NCI-H1694 treated with DMSO at 0.1 percent for 48 hours (cell line): ENCODE data around the gene SUCO.
"Not testable (repeated sequence)": the region's sequence is repeated elsewhere in the genome, so short reads cannot be mapped to it uniquely, and the experiment has no call there.

Experiments
- DNase-seq: peaks from one replicate; lab custom pipeline; 2025; lab: John Stamatoyannopoulos, UW

Gene SUCO

DNA sequence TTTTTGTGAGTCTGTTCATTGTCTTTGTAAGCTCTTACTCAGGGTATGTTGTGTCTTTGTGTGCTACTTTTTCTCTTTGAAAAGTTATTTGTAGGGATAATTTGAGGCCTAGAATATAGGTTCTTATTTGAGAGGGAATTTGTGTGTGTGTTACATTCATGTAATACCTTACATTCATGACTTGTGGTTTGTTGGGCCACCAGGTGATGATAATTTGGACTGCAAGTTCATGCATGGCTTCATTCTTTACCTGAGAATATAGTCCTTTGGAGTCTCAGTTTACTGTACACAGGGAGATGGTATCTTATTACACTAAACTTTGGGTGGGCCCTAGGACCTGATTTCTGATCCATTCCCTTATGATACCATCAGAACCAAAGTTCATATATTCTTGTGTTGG lies 74.2 kb downstream of the SUCO start:
- no peak for DNase-seq

DNA sequence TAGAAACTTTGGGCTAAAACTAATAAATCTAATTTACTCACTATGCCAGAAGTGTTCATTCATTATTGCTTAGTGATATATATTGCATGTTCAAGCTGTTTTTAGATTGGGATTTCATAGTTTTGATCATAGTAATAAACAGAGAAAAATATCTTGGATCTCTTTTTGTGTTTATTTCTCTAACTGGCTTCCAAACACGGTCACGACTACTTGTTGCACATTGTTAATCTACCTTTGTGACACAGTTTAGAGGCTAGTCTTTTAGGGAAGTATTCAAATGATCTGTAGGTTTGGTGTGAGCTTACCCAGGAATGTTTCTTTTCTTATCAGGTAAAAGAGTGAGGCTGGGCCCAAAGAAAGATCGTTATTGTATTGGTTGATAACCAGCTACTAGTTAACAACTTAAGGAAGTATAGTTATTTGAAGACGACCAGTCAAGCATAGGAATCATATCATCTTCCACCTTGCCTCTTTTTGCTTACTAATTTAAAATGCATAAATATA lies 75.2 kb downstream of the SUCO start:
- no peak for DNase-seq

DNA sequence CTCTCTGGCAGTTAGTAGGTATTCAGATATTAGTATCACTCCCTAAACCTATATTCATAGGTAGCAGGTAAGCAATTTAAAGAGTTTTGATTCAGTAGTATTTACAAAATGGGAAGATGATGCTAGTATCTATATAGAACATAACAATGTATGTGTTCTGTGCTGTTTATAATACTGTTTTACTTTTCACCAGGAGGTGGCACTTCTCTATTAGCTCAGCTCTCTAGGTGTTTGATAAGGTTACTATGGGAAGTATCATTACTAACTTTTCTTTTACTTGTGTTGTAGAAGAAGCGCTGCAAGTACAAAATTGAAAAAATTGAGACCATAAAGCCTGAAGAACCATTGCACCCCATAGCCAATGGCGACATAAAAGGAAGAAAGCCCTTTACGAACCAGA lies 76.6 kb downstream of the SUCO start:
- DNase-seq: no peak

DNA sequence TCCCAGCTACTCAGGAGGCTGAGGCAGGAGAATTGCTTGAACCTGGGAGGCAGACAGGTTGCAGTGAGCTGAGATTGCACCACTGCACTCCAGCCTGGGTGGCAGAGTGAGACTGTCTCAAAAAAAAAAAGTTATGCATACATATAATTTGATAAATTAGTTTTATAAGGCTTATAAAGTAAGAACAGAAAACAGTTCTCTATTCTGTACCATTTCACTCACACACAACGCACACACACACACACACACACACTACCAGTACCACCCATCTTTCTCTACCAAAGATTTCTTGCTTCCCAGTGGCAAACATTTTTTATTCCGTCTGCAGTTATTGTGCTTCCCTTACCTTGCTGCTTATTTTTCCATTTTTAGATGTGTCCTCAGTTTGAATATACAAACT lies 79.5 kb downstream of the SUCO start:
- DNase-seq: no peak

DNA sequence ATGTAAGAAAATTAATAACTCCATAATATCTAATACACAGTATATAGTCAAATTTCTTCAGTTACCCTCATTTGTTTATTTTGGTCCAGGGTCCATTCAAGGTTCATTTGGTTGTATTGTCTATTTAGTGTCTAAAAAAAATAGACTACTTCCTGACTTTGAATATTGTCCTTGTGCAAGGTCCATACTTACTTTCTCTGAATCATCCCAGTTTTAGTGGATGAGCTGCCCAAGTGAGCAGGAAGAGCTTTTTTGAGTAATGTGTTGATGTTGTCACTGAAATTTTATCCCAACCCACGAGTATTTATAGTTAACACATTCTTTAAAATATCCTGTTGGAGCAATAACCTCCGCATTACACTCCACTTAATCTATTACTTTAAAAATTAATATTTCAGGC lies 80.3 kb downstream of the SUCO start:
- DNase-seq: no peak

DNA sequence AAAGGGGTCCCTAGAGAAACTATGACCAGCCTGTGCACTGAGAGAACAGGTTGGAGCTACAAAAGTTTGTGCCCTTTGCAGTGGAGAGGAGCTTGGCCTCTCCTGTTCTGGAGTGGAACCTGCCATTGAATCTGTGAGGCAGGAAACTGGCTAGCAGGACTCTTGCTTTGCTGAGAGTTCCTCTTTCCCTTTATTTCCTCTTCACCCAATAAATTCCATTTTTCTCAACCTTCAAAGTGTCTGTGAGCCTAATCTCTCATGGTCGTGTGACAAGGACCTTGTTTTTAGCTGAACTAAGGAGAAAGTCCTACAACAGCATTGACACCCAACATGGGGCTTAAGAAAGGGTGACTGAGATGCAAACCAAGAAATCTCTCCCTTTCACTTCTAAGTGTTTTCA lies 83.2 kb downstream of the SUCO start:
- DNase-seq: no peak

DNA sequence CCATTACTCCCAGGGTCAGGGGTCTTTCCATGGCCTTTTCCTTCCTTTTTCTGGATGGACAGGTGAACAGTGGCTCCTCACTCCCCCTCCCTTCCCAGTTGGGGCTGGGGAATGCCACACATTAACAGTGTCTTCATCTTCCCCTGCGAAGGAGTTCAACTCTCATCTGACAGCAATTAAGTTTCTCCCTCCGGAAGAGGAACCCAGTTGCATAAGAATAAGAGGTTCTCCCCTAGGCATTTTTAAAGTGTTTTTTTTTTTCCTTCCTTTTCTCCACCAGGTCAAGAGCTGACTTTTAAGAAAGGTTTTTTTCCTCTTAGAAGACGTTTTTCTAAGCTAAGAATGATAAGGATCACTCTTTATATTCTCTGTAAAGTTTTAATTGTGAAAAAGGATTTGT lies 83.7 kb downstream of the SUCO start:
- no peak for DNase-seq

DNA sequence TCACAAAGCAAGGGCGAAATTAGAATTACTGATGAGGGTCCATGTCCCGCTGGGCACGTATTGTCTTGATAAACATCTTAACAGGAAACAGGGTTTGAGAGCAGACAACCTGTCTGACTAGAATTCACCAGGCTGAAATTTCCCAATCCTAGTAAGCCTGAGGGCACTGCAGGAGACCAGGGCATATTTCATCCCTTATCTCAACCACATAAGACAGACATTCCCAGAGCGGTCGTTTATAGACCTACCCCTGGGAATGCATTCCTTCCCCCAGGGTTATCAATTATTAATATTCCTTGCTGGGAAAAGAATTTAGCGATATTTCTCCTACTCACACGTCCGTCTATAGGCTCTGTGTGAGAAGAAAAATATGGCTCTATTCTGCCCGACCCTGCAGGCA lies 87.7 kb downstream of the SUCO start:
- not testable (repeated sequence) for DNase-seq

DNA sequence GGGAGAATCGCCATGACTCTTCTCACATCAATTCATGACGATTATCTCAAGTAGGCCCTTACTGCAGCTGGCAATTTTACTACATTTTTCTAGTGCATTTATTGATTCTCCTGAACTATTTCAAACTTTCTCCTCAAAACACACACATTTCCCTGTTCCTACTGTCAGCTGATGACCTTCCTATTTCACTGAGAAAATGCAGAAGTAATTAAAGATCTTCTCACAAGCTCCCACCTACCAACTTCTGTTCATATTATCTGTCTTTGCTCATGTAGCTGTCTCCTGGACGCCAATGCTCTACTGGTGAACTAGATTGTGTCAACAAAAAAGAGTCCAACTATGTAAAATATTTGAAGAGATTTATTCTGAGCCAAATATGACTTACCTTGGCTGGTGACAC lies 89.6 kb downstream of the SUCO start:
- DNase-seq: no peak

DNA sequence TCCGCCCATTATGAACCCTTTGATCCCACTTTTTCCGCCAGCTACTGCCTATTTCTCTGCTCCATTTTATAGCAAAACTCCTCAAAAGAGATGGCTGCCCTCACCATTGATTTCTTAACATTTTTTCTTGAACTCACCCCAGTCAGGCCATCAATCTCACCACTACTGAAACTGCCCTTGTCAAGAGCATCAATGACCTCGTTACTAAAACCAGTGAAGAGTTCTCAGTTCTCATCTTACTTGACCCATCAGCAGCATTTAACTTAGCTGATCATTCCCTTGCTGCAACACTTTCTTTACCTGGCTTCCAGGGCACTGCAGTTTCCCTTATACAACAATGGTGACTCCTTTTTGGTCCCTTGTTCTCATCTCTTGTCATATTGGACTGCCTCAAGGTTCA lies 90.8 kb downstream of the SUCO start:
- no peak for DNase-seq

DNA sequence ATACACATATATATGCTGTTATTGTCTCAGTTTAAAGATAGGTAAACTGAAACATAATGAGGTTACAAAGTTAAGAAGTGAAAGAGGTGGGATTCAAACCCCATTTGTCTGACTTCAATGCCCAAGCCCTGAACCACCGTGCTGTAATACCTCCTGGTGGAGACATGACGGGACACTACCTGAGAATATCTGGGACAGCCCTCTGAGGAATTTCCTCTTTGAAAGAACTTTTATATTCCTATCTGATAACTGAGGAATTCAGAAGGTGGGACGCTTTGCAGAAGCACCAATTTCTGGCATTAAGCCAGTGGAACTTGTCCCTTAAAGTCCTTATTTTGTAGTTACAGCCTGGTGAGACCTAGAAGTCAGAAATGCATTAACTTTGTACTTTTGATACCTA lies 93.9 kb downstream of the SUCO start:
- DNase-seq: no peak

DNA sequence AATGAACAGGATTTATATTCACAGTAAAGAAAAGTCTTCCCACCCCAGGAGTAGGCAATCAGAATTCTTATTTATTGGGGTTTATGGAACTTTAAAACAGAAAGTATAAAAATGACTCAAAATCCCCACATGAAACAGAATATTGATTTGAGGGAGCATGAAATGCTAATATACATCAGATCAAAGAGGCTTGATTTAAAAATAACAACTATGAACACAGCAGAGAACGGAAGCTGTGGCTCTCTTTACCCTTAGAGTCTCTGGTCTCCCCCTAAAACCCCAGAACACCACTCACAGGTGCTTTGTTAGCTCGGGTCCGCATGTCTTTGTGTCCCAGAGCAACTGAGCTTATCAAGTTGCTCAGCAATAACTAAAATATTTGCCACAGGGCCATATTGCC lies 94.8 kb downstream of the SUCO start:
- no peak for DNase-seq

DNA sequence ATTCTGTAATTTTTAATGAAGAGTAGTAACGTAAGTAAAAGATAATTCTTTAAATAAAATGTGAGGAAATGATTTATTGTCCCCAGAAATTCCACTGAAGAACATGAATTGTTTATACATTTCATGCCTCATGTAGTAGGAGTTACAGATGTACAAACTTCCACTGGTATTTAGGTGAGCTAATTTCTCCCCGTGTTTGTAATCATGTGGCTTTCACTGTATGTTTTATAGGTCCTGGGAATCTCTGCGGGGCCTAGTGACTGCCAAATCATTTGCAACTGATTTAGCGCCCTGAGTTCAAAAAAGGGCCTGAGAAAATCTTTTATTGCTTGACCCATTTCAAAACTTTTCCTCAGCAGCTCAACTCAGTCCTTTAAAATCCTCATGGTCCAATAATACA lies 95.5 kb downstream of the SUCO start:
- DNase-seq: no peak

DNA sequence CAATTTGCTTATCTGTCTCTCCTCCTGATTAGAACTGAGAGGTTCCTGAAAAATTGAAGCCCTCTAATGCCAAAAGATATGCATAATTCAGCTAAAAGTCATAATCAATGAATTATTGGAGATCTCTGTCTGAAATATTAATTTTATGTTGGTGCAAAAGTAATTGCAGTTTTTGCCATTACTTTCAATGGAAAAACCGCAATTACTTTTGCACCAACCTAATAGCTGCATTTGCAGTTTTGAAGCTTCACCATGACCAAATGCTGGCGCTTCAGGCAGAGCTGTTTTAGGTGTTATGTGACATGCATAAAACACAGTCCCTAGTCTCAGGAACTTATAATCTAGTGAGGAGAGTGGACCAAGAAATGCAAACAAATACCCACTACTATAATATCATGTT lies 96.2 kb downstream of the SUCO start:
- no peak for DNase-seq

DNA sequence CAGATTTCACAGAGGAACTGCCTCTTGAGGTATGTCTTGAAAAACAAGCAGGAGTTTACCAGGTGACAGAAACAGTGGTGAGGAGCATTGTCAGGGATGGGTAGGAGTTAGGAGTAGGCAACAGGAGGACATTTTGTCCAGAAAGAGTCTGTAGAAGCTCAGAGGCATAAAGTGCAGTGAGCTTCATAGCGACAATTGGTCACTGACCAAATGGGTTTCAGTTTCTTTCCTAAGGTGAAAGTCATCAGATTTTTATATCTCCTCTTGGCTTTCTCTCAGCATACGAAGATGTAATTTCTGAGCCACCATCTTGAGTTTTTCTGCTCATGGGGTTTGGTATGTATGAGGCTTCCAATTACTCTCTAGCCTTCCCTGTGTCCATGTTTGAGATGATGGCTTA lies 96.7 kb downstream of the SUCO start:
- DNase-seq: no peak

DNA sequence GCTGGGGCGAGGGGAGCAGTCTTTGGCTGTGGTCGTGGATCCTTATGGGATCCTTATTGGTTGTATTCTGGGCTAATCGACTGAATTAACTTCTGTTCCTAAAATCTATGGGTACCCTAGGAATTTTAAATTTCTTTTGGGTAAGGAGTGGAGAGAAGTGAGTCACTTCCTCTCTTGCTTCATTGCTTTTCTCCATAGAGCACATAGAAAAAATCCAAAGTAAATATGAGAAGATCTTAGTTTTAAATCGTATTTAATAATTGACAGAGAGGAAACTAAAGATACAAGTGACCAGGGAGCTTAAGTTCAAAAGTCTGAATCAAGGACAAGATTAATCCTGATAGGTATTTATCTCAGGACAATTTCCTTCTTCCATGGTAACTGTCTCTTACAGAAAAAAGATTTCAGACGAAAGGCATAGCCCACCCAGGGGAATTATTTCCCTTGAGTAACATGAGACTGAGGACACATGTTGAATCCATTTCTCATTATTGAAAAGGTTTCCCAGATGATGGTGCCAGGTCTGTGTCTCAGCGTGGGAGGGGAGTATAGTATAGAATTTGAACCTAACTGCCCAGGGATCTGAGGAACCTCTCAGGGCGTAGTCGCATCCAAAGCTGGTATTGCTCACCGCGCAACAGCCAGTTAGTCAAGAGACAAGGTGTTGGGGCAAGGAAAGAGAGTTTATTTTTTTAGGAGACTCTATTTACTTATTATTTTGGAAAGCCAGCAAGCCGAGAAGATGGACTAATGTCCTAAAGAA lies 97.3 kb downstream of the SUCO start:
- no peak for DNase-seq

DNA sequence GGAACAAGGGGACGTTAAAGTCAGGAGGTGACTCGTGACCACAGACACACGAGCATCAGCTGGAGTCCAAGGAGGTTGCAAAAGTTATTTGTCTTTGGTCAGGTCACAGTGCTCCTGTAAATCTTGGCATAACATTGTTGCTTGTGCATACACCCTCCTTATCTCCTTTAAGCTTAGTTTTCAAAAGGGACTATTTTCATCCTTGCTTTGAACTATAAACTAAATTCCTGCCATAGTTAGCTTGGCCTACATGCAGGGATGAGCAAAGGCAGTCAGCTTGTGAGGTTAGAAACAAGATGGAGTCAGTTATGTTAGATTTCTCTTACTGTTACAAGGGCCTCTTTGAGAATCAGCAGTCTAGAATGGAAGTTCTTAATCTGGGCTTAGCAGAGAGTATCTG lies 97.9 kb downstream of the SUCO start:
- DNase-seq: no peak

DNA sequence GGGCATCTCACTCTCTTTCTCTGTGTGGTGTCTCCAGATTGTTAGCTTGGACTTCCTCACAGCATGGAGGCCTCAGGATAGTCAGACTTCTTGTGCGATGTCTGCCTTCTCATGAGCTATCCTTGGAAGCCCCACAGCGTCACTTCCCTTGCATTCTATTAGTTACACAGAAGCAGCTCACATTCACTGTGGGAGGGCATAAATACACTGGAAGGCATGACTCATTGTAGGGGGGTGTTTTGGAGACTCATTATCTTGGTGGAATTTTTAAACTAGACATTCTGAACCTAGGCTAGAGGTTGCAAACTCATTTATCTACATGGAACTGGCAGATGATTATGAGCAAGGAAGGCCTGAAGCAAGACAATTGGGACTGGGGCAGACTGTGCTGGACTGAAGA lies 104.6 kb downstream of the SUCO start:
- DNase-seq: no peak

DNA sequence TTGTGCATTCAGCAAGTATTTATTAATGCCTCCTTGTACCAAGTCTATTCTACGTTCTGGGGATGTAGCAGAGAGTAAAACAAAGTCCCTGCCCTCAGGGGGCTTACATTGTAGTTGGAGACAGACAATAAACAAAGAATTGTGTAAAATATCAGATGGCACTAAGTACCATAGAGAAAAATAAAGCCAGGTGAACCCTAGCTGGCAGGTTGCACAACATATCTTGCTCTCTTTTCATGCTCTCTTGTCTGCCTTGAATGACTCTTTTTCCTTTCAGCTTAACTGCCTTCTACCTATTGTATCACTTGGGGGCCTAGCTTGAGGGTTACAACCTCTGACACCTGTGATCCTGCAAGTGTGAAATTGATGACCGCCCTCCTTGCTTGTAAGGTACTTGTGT lies 105.3 kb downstream of the SUCO start:
- no peak for DNase-seq

DNA sequence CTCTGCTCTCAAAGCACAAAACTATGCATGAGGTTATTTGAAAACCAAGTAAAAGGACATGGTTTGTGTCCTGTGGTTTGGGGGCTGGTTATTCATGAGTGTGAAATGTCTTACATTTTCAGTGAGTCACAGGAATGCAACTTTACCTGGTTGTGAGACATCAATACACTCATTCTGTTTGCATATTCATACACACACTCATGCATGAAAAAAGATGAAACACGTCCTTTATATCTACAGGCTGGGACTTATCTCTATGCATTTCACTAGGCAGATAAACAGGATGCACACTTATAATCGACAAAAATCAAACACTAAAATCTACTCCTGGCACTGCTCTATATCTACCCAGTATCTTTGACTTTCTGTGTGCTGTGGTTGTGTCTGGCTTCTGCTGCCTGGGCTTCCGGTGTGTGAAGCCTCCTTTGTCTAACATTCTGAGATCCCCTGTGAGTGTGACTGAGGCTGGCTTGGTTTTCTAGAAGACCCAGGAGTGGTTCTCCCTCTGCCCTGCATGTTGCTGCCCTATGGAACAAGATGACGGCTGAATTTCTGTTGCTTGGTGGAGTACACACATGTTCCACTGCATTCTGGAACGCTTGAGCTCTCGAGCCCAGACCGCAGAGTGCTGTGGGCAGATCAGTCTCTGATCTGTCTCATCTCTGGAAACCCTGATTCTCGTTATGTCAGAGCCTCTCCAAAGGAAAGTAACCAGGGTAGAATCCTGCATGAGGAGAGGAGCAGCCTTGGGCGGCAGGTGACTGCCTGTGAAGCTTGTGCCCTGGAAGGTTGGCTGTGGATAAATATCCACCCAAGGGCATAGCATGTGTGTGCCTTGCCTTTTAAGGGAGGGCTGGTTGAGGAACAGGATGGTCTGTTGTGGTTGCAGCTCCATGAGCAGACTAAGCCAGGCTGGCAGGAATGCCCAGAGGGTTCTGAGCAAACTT lies 106.2 kb downstream of the SUCO start:
- DNase-seq: no peak

DNA sequence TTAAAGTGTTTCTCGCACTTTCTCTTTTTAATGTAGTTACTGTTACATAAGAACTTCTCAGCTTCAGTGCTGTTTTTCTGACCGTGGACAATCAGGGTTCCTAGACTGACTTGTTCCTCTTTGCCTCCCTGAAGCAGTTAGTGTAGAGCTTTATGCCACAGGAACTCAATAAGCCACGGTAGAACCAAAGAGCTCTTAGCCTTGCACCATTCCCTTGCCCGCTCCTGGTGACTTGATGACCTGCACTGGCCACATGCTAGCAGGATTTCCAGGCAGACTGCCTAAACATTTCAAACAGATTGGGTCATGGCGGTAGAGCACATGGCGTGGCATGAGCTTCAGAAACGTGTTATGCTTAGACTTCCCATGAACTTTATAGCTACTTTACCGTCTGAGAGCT lies 107.2 kb downstream of the SUCO start:
- DNase-seq: no peak

DNA sequence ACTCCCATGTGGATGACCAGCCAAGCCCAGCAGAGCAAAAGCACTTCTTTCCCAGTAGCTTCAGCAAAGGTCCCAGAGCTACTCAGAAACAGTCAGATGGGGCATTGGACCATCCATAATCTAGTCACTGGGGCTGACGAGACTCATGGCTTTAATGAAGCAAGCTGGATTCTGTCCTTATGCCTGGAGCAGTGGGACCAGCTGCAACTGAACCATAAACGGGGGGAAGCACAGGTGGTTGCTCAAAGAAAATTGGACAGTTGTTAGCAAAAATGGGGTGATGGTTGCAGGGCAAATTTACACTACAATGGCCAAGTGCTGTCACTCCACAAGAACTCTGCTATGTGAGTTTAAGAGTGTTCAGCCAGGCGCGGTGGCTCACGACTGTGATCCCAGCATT lies 108.5 kb downstream of the SUCO start:
- no peak for DNase-seq

DNA sequence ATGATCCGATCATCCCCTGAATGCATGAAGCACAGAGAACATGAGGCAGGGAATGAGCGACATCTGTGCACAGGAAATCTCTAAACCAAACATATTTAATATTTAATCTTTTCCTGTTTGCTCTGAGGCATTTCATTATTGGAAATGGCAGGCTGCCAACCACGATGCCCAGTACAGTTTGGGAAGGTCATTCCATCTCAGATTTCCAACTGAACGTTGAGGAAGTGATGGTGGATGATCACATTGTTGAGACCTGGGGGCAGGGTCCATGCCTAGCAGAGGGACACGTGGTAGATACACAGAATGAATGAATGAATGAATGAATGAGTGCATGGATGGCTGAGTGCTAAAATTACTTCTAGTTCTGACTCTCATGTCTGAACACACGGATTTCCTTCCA lies 110.0 kb downstream of the SUCO start:
- no peak for DNase-seq
